Adipose tissue (tissue), 3 donors: ENCODE measurements around the gene AZI2. TPM values are rescaled to one million over a fixed set of nuclear protein-coding genes. Genes with fewer than 3 reads are reported as not detected.

Source experiments
- polyA plus RNA-seq, 3 donors: library from polyadenylated mRNA; stranded (reverse); fragments of 200-250 nt; gene quantifications; one replicate each; pipeline ENCODE4 v1.2.3, GENCODE V29; 2013
- donor health status: healthy with polysubstance abuse.
- donor health status: Bipolar disorder and iron deficiency.
- donor health status: healthy.

AZI2 gene
- polyA plus RNA-seq, 3 donors: 28.7 to 90.9 (median 63.5) TPM

Other genes with a start within 250 kb of the AZI2 start
- gene CMC1, start 107.2 kb downstream of the AZI2 start, polyA plus RNA-seq: 10 to 100 TPM; 22.2 to 44.8 (median 35.5) TPM
- gene ZCWPW2, start 103 bp downstream of the AZI2 start, polyA plus RNA-seq: 1 to 10 TPM in 1 of 3 donors, under 1 TPM in 2; 0.61 to 4.8 (median 0.66) TPM